DOHH2 (cell line): ENCODE data around the gene COX19.

Experiments
- EZH2phosphoT487 ChIP-seq: fragments of 200-600 bp; sonication (generic); IDR thresholded peaks from 2 replicates; pipeline ENCODE4 v1.6.1; 2017; ENCODE audit warnings: borderline replicate concordance, mild to moderate bottlenecking, antibody characterized with exemption, low read length, moderate library complexity, mixed read lengths
- TF ChIP-seq, protein P1 (sequence below): fragments of 200-600 bp; sonication (generic); IDR thresholded peaks from one replicate; pipeline ENCODE4 v1.5.1; 2014; ENCODE audit warnings: antibody characterized with exemption, mild to moderate bottlenecking, low read depth, low read length; ENCODE audit not compliant: poor library complexity, severe bottlenecking

DNA sequence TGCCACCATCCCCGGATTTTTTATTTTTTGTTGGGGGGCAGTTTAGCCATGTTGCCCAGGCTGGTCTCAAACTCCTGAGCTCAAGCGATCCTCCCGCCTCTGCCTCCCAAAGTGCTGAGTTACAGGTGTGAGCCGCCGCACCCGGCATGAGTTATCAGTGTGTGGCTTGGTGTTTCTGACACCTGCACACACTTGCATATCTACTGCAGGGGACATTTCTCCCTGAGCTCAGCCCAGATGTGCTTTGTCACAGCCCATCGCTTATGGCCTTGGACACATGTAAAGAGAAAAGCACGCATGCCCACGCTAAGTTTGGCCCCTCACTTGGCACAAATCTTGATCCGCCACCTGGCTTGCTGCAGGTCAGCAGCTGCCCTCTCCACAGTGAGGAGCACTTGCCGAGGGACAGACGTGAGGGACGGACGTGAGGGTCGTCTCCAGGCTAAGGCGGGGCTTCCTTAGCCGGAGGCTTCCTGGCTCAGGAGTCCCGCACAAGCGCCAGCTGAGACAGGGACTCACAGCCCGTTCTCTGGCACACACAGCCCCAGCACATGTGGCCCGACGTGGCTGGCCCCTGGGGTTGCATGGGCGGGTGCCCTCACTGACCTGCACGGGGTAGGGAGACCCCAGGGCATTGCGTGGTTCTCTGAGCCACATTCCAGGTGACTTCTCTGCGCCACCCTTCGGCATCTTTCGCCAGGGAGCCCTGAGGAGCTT, 19.4 kb upstream of the COX19 start:
- TF ChIP-seq, protein P1, sequence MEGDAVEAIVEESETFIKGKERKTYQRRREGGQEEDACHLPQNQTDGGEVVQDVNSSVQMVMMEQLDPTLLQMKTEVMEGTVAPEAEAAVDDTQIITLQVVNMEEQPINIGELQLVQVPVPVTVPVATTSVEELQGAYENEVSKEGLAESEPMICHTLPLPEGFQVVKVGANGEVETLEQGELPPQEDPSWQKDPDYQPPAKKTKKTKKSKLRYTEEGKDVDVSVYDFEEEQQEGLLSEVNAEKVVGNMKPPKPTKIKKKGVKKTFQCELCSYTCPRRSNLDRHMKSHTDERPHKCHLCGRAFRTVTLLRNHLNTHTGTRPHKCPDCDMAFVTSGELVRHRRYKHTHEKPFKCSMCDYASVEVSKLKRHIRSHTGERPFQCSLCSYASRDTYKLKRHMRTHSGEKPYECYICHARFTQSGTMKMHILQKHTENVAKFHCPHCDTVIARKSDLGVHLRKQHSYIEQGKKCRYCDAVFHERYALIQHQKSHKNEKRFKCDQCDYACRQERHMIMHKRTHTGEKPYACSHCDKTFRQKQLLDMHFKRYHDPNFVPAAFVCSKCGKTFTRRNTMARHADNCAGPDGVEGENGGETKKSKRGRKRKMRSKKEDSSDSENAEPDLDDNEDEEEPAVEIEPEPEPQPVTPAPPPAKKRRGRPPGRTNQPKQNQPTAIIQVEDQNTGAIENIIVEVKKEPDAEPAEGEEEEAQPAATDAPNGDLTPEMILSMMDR, result no peak
- no peak for TF ChIP-seq EZH2phosphoT487
